ENCODE results near the gene SLC35G2. TPM values are rescaled to one million over a fixed set of nuclear protein-coding genes. Genes with fewer than 3 reads are reported as not detected.

The SLC35G2 gene
- total and polyA plus RNA-seq, 2 donors (not counting 3 experiments of a cell fraction or from before 2014, with no cell fraction given), result 19.4 to 23.9 TPM

DNA sequence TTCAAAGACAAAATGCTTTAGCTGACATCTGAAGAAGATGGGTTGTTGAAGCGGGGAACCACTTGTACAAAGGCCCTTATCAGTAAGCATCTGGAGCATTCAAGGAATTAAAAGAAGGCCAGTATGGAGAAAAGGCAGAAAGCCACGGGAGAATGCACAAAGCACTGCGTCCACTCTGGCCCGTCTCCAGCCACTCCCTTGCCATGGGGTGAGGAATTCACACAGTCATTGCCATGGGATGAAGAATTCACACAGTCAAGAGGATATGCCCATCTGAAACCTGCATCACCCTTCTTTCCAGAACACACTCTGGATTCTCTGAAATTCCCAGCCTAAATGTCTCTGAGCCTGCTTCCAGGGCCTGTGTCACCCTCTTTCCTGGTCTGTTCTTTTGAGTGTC lies 40.1 kb upstream of the SLC35G2 start:
- Histone ChIP-seq H3K36me3 (ENCODE audit: control insufficient read depth in 2 of 2, extremely low read depth in 1 of 2, insufficient read depth in 2 of 2, low read length in 2 of 2) (no peaks in the 10 kb centered on the region), H3K9ac (replicated peaks; ENCODE audit: extremely low read depth, insufficient read depth, low read length) (no peak overlapping the region), H3K9me3 (replicated peaks; ENCODE audit: control insufficient read depth, insufficient read depth, low read length) (no peaks in the 10 kb centered on the region), H3K27ac (ENCODE audit: insufficient read depth, low read depth, low read length) (no peak overlapping the region), H3K9me1 (replicated peaks; ENCODE audit: control insufficient read depth, extremely low read depth, insufficient read depth, low read length) (no peaks in the 10 kb centered on the region), H4K20me1 (replicated peaks; ENCODE audit: control insufficient read depth, extremely low read depth, insufficient read depth, low read length) (no peaks in the 10 kb centered on the region), H3K79me2 (ENCODE audit: control insufficient read depth, insufficient read depth, low read length) (no peaks in the 10 kb centered on the region), H3K4me3 (replicated peaks in 1 of 3; ENCODE audit: insufficient read depth in 1 of 3, low read depth in 1 of 3, low read length in 3 of 3) (no peak overlapping the region), H3K4me2 (ENCODE audit: insufficient read depth, low read length) (no peak overlapping the region), H3K4me1 (ENCODE audit: control insufficient read depth, extremely low read depth, insufficient read depth, low read length) (no peaks in the 10 kb centered on the region), H2AFZ (ENCODE audit: low read depth, low read length) (no peak overlapping the region), H3K27me3 (ENCODE audit: control insufficient read depth in 2 of 2, insufficient read depth in 2 of 2, low read length in 2 of 2) (no peaks in the 10 kb centered on the region)
- ChIA-PET CTCF (interaction anchor here (1.8 kb wide), 1 partner anchor 235 kb away, joined by 6 read pairs; no protein-coding TSS in a partner anchor), POLR2A (no interaction called here)
- dilution Hi-C loops (cut with MboI; ENCODE audit: extremely low pct_ligation_motif_present, low sequenced_read_pairs) (no loop called here), intact Hi-C loops (cut with micrococcal nuclease) (no loop called here)
- TF ChIP-seq FOS (IDR thresholded peaks at IDR 0.05; ENCODE audit: borderline replicate concordance, insufficient read depth, low read length), result no peak
- TF ChIP-seq EZH2 (IDR thresholded peaks at IDR 0.05; ENCODE audit: borderline replicate concordance, low read depth, low read length, severe bottlenecking), result no peak
- TF ChIP-seq, protein P1, sequence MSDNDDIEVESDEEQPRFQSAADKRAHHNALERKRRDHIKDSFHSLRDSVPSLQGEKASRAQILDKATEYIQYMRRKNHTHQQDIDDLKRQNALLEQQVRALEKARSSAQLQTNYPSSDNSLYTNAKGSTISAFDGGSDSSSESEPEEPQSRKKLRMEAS (IDR thresholded peaks at IDR 0.05; ENCODE audit: insufficient read depth, insufficient read length), result no peak
- no peak for TF ChIP-seq GATA2 (IDR thresholded peaks at IDR 0.05; ENCODE audit: insufficient read depth, insufficient read length, low read depth, low read length)
- no peak for TF ChIP-seq JUN (IDR thresholded peaks at IDR 0.05; ENCODE audit: borderline replicate concordance, insufficient read depth, insufficient read length, low read depth)
- FAIRE-seq (no peak), DNase-seq (ENCODE audit: low read depth, low spot score) (no peak)
- no TSS peak for BruUV-seq (replicated peaks)

DNA sequence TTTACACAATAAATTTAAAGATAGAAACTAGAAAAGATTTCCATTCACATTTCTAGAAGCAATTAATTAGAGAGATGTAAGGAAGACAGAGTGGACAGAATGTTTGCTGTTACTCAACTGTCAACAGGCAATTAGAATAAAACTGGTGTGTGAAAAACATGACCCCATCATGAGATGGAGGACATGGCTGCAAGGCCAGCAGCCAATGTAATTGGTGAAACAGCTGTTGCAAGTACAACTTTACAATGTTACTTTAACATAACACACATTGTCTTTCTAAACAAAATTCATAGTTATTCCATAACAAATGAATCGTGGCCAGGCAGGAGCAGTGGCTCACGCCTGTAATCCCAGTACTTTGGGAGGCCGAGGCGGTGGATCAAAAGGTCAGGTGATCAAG lies 38.2 kb upstream of the SLC35G2 start:
- ChIA-PET POLR2A (no interaction called here), CTCF (interaction anchor here (0.7 kb wide), 1 partner anchor 13 kb away, joined by 3 read pairs; no protein-coding TSS in a partner anchor)
- intact Hi-C loops (cut with micrococcal nuclease), result no loop called here
- no TSS peak for BruUV-seq (replicated peaks)
- no peaks in the 10 kb centered on the region for H3K9me1 ChIP-seq (replicated peaks; ENCODE audit: control insufficient read depth, extremely low read depth, insufficient read depth, low read length)
- no peak overlapping the region for H3K9ac ChIP-seq (replicated peaks; ENCODE audit: extremely low read depth, insufficient read depth, low read length)
- no peaks in the 10 kb centered on the region for H3K79me2 ChIP-seq (ENCODE audit: control insufficient read depth, insufficient read depth, low read length)
- H3K4me1 ChIP-seq (ENCODE audit: control insufficient read depth, extremely low read depth, insufficient read depth, low read length), result no peaks in the 10 kb centered on the region
- H2AFZ ChIP-seq (ENCODE audit: low read depth, low read length), result no peak overlapping the region
- no peak for DNase-seq (ENCODE audit: low read depth, low spot score)
- H3K4me2 ChIP-seq (ENCODE audit: insufficient read depth, low read length), result no peak overlapping the region
- no peak for FAIRE-seq
- no peak overlapping the region for H3K27ac ChIP-seq (ENCODE audit: insufficient read depth, low read depth, low read length)
- TF ChIP-seq, protein P1 (IDR thresholded peaks at IDR 0.05; ENCODE audit: insufficient read depth, insufficient read length), result no peak
- TF ChIP-seq FOS (IDR thresholded peaks at IDR 0.05; ENCODE audit: borderline replicate concordance, insufficient read depth, low read length), result no peak
- TF ChIP-seq, protein P2, sequence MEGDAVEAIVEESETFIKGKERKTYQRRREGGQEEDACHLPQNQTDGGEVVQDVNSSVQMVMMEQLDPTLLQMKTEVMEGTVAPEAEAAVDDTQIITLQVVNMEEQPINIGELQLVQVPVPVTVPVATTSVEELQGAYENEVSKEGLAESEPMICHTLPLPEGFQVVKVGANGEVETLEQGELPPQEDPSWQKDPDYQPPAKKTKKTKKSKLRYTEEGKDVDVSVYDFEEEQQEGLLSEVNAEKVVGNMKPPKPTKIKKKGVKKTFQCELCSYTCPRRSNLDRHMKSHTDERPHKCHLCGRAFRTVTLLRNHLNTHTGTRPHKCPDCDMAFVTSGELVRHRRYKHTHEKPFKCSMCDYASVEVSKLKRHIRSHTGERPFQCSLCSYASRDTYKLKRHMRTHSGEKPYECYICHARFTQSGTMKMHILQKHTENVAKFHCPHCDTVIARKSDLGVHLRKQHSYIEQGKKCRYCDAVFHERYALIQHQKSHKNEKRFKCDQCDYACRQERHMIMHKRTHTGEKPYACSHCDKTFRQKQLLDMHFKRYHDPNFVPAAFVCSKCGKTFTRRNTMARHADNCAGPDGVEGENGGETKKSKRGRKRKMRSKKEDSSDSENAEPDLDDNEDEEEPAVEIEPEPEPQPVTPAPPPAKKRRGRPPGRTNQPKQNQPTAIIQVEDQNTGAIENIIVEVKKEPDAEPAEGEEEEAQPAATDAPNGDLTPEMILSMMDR (IDR thresholded peaks at IDR 0.05; ENCODE audit: extremely low read depth in 1 of 2, insufficient read depth in 1 of 2, low read depth in 1 of 2, low read length in 2 of 2), result no peak
- TF ChIP-seq POLR2A (IDR thresholded peaks at IDR 0.05; ENCODE audit: low read depth, low read length), result no peak
- TF ChIP-seq POLR2AphosphoS5 (IDR thresholded peaks at IDR 0.05; ENCODE audit: insufficient read depth, low read depth, low read length), result no peak
- TF ChIP-seq GATA2 (IDR thresholded peaks at IDR 0.05; ENCODE audit: insufficient read depth, insufficient read length, low read depth, low read length), result no peak
- TF ChIP-seq JUN (IDR thresholded peaks at IDR 0.05; ENCODE audit: borderline replicate concordance, insufficient read depth, insufficient read length, low read depth), result no peak
- no peak for TF ChIP-seq EZH2 (IDR thresholded peaks at IDR 0.05; ENCODE audit: borderline replicate concordance, low read depth, low read length, severe bottlenecking)
- H3K4me3 ChIP-seq (replicated peaks in 1 of 3; ENCODE audit: insufficient read depth in 1 of 3, low read depth in 1 of 3, low read length in 3 of 3), result no peak overlapping the region
- H3K36me3 ChIP-seq (ENCODE audit: control insufficient read depth in 2 of 2, extremely low read depth in 1 of 2, insufficient read depth in 2 of 2, low read length in 2 of 2), result no peaks in the 10 kb centered on the region
- H3K9me3 ChIP-seq (replicated peaks; ENCODE audit: control insufficient read depth, insufficient read depth, low read length), result no peaks in the 10 kb centered on the region
- dilution Hi-C loops (cut with MboI; ENCODE audit: extremely low pct_ligation_motif_present, low sequenced_read_pairs), result no loop called here
- no peaks in the 10 kb centered on the region for H3K27me3 ChIP-seq (ENCODE audit: control insufficient read depth in 2 of 2, insufficient read depth in 2 of 2, low read length in 2 of 2)
- H4K20me1 ChIP-seq (replicated peaks; ENCODE audit: control insufficient read depth, extremely low read depth, insufficient read depth, low read length), result no peaks in the 10 kb centered on the region

All from endothelial cell of umbilical vein (primary cell).